ENCODE data around the gene ERRFI1.

The ERRFI1 gene

GRCh38 chr1:8004113-8004802, 21.9 kb downstream of the ERRFI1 start:
- no peak for TF ChIP-seq CTCF (IDR thresholded peaks at IDR 0.05; ENCODE audit: control insufficient read depth, insufficient read depth, low read depth, low read length, missing control alignments)
- no peak overlapping the region for H3K4me3 ChIP-seq (ENCODE audit: control insufficient read depth, low read depth, low read length)
- DNase-seq (ENCODE audit: low read depth): no peak

- DNase-seq (ENCODE audit: low read depth): no peak
- no peak for TF ChIP-seq CTCF (IDR thresholded peaks at IDR 0.05; ENCODE audit: control insufficient read depth, insufficient read depth, low read depth, low read length, missing control alignments)
- no peak overlapping the region for H3K4me3 ChIP-seq (ENCODE audit: control insufficient read depth, low read depth, low read length)
Observed at GRCh38 chr1:8003438-8004112, 22.5 kb downstream of the ERRFI1 start.

- TF ChIP-seq CTCF (IDR thresholded peaks at IDR 0.05; ENCODE audit: control insufficient read depth, insufficient read depth, low read depth, low read length, missing control alignments): no peak
- H3K4me3 ChIP-seq (ENCODE audit: control insufficient read depth, low read depth, low read length): no peak overlapping the region
- DNase-seq (ENCODE audit: low read depth): no peak
Observed at GRCh38 chr1:8002921-8003320, 23.2 kb downstream of the ERRFI1 start.

- TF ChIP-seq CTCF (IDR thresholded peaks at IDR 0.05; ENCODE audit: control insufficient read depth, insufficient read depth, low read depth, low read length, missing control alignments): no peak
- H3K4me3 ChIP-seq (ENCODE audit: control insufficient read depth, low read depth, low read length): no peak overlapping the region
- no peak for DNase-seq (ENCODE audit: low read depth)
Observed at GRCh38 chr1:8002329-8002910, 23.7 kb downstream of the ERRFI1 start.

- H3K4me3 ChIP-seq (ENCODE audit: control insufficient read depth, low read depth, low read length): no peak overlapping the region
- no peak for TF ChIP-seq CTCF (IDR thresholded peaks at IDR 0.05; ENCODE audit: control insufficient read depth, insufficient read depth, low read depth, low read length, missing control alignments)
- no peak for DNase-seq (ENCODE audit: low read depth)
Observed at GRCh38 chr1:7995437-7995836, 30.7 kb downstream of the ERRFI1 start.

GRCh38 chr1:7994827-7995226, 31.3 kb downstream of the ERRFI1 start:
- no peak overlapping the region for H3K4me3 ChIP-seq (ENCODE audit: control insufficient read depth, low read depth, low read length)
- no peak for TF ChIP-seq CTCF (IDR thresholded peaks at IDR 0.05; ENCODE audit: control insufficient read depth, insufficient read depth, low read depth, low read length, missing control alignments)
- DNase-seq (ENCODE audit: low read depth): no peak
